ENCODE measurements around the gene CD79A. TPM values are rescaled to one million over a fixed set of nuclear protein-coding genes. Genes with fewer than 3 reads are reported as not detected.

Gene CD79A
- total RNA-seq, 1 experiment from 2014 or later: 0.69 TPM

DNA sequence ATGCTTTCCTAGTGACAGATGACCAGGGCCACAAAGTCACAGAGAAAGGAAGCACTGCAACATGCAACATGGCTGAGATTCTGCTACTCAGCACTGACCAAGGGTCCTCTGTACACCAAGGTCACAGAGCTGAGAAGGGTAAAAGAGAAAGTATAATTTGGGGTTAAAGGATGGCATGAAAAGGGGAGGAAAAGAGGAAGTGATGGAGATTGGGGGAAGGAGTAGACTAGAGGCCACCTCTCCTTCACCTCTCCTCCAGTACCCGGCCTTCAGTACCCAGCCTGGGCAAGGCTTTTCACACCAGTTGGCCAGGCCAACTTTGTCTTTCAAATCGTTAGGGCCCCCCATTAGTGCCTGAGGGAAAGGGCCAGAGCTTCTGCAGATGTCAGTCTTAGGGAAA lies 23.3 kb upstream of the CD79A start:
- CTCF ChIA-PET: no interaction called here
- peaks cover under 1 to 1% of the 10 kb centered on the region in 2 experiments; a peak in 2 of 4 replicates for H3K4me1 ChIP-seq (ENCODE audit: control insufficient read depth in 1 of 2, insufficient read depth in 2 of 2, low read length in 2 of 2)
- H3K4me3 ChIP-seq (replicated peaks in 1 of 2; ENCODE audit: low read depth in 1 of 2, low read length in 2 of 2): no peak overlapping the region
- H3K27me3 ChIP-seq (ENCODE audit: insufficient read depth, low read length): peaks cover 39% of the 10 kb centered on the region
- H3K9ac ChIP-seq (ENCODE audit: low read length): no peak overlapping the region
- intact Hi-C loops (cut with micrococcal nuclease): no loop called here
- ATAC-seq (no peak), DNase-seq (ENCODE audit: low read depth, low spot score) (no peak)
- H3K9me3 ChIP-seq (ENCODE audit: control insufficient read depth in 1 of 2, insufficient read depth in 1 of 2, low read depth in 1 of 2, low read length in 2 of 2): no peaks in the 10 kb centered on the region
- BruUV-seq (replicated peaks): no TSS peak
- no peaks in the 10 kb centered on the region for H4K20me1 ChIP-seq (ENCODE audit: insufficient read depth)
- no peaks in the 10 kb centered on the region for H3K36me3 ChIP-seq (ENCODE audit: control insufficient read depth in 1 of 2, insufficient read depth in 2 of 2, low read length in 2 of 2)
- H3K9me2 ChIP-seq (ENCODE audit: insufficient read depth): no peaks in the 10 kb centered on the region
- POLR2A ChIA-PET: no interaction called here
- no peaks in the 10 kb centered on the region for H3K79me2 ChIP-seq (ENCODE audit: insufficient read depth, low read length)
- TF ChIP-seq, protein P1, sequence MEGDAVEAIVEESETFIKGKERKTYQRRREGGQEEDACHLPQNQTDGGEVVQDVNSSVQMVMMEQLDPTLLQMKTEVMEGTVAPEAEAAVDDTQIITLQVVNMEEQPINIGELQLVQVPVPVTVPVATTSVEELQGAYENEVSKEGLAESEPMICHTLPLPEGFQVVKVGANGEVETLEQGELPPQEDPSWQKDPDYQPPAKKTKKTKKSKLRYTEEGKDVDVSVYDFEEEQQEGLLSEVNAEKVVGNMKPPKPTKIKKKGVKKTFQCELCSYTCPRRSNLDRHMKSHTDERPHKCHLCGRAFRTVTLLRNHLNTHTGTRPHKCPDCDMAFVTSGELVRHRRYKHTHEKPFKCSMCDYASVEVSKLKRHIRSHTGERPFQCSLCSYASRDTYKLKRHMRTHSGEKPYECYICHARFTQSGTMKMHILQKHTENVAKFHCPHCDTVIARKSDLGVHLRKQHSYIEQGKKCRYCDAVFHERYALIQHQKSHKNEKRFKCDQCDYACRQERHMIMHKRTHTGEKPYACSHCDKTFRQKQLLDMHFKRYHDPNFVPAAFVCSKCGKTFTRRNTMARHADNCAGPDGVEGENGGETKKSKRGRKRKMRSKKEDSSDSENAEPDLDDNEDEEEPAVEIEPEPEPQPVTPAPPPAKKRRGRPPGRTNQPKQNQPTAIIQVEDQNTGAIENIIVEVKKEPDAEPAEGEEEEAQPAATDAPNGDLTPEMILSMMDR (IDR thresholded peaks at IDR 0.05 in 2 of 3, conservative IDR thresholded peaks at IDR 0.05 in 1 of 3; ENCODE audit: borderline replicate concordance in 1 of 3, insufficient read depth in 1 of 3, low read depth in 2 of 3, low read length in 2 of 3): no peak
- TF ChIP-seq EZH2 (IDR thresholded peaks at IDR 0.05): 0 out of 2 replicates have a peak, but pooled peaks have one; percentile 73
- no peak overlapping the region for H3K4me2 ChIP-seq (ENCODE audit: low read length)
- H2AFZ ChIP-seq (ENCODE audit: low read depth, low read length, poor library complexity, severe bottlenecking): no peak overlapping the region
- RAD21 ChIA-PET (ENCODE audit: low non-redundant PET in 1 of 2, low total read pairs in 2 of 2, uncharacterized antibody in 2 of 2, unreplicated experiment in 2 of 2): no interaction called here
- no peak overlapping the region for H3K27ac ChIP-seq (ENCODE audit: low read depth, low read length)

DNA sequence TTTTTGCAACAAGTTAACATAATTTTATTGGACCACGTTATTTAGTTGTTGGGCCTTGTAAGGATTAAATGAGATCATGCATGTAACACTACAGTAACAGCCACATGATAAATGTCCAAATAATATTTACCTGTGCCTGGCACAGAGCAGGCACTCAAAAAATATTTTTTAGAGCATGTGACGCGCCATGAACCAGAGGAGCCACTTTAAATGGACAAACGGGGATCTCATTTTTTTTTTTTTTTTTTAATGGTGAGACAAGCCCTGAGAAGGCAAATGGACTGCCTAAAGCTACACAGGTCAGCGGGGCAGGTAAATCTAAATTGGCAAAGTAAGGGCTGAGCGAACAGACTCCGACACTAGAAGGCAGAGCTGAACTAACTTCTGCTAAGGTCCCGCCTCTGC lies 17.9 kb upstream of the CD79A start:
- ChIA-PET RAD21 (ENCODE audit: low non-redundant PET in 1 of 2, low total read pairs in 2 of 2, uncharacterized antibody in 2 of 2, unreplicated experiment in 2 of 2) (interaction anchor here in 1 of 2 experiments (1.5 kb wide), 1 partner anchor 100 kb away, joined by 3 read pairs; the partner anchor contains the start of gene RABAC1), POLR2A (interaction anchor here (1.0 to 3.2 kb wide), 11 partner anchors 9 to 217 kb away, joined by 3 to 36 read pairs (median 6); partner anchors contain the start of genes RABAC1 and ZNF574), CTCF (interaction anchor here (0.7 to 2.1 kb wide), 6 partner anchors 11 to 106 kb away, joined by 3 to 11 read pairs (median 4); no protein-coding TSS in a partner anchor)
- peak overlapping the region; percentile 88 for H3K4me2 ChIP-seq (ENCODE audit: low read length)
- H3K9me3 ChIP-seq (ENCODE audit: control insufficient read depth in 1 of 2, insufficient read depth in 1 of 2, low read depth in 1 of 2, low read length in 2 of 2): no peaks in the 10 kb centered on the region
- H3K36me3 ChIP-seq (ENCODE audit: control insufficient read depth in 1 of 2, insufficient read depth in 2 of 2, low read length in 2 of 2): peaks cover 34 to 39% of the 10 kb centered on the region in 2 experiments
- H3K9ac ChIP-seq (ENCODE audit: low read length): peak overlapping the region; percentile 96
- peaks cover 42% of the 10 kb centered on the region for H3K79me2 ChIP-seq (ENCODE audit: insufficient read depth, low read length)
- intact Hi-C loops (cut with micrococcal nuclease): no loop called here
- H2AFZ ChIP-seq (ENCODE audit: low read depth, low read length, poor library complexity, severe bottlenecking): peak overlapping the region; percentile 72
- DNase-seq (ENCODE audit: low read depth, low spot score): no peak
- peaks cover 5% of the 10 kb centered on the region; the same call in 1 of the 2 replicates for H3K27me3 ChIP-seq (ENCODE audit: insufficient read depth, low read length)
- ATAC-seq: peak; percentile 1; the same call in 1 of the 2 replicates
- H3K4me3 ChIP-seq (replicated peaks in 1 of 2; ENCODE audit: low read depth in 1 of 2, low read length in 2 of 2): peak overlapping the region; percentile 73 to 100
- H4K20me1 ChIP-seq (ENCODE audit: insufficient read depth): peaks cover 18% of the 10 kb centered on the region; the same call in 1 of the 2 replicates
- H3K27ac ChIP-seq (ENCODE audit: low read depth, low read length): peak overlapping the region; percentile 99
- peaks cover 26 to 41% of the 10 kb centered on the region in 2 experiments for H3K4me1 ChIP-seq (ENCODE audit: control insufficient read depth in 1 of 2, insufficient read depth in 2 of 2, low read length in 2 of 2)
- no peaks in the 10 kb centered on the region for H3K9me2 ChIP-seq (ENCODE audit: insufficient read depth)
- TSS peak; percentile 94 for BruUV-seq (replicated peaks)
- TF ChIP-seq SP1 (IDR thresholded peaks at IDR 0.05; ENCODE audit: low read depth) (no peak), POLR2AphosphoS5 (IDR thresholded peaks at IDR 0.05; ENCODE audit: low read depth, low read length) (peak; percentile 88), ELF1 (IDR thresholded peaks at IDR 0.05; ENCODE audit: borderline replicate concordance, low read depth) (no peak), CBX3 (IDR thresholded peaks at IDR 0.05; ENCODE audit: low read depth) (no peak), SIN3A (IDR thresholded peaks at IDR 0.05; ENCODE audit: low read depth) (0 out of 2 replicates have a peak, but pooled peaks have one; percentile 21), JUND (IDR thresholded peaks at IDR 0.05) (no peak), POLR2A (IDR thresholded peaks at IDR 0.05; ENCODE audit: borderline replicate concordance, extremely low read depth, insufficient read depth, insufficient read length) (peak; percentile 43), CEBPB (IDR thresholded peaks at IDR 0.05; ENCODE audit: low read depth) (no peak), SRF (IDR thresholded peaks at IDR 0.05; ENCODE audit: low read depth) (no peak), TCF7L2 (IDR thresholded peaks at IDR 0.05; ENCODE audit: borderline replicate concordance, extremely low read depth, insufficient read depth, insufficient read length) (no peak), RAD21 (IDR thresholded peaks at IDR 0.05; ENCODE audit: low read depth) (no peak), EGR1 (IDR thresholded peaks at IDR 0.05; ENCODE audit: low read depth) (no peak)
- TF ChIP-seq, protein P2, sequence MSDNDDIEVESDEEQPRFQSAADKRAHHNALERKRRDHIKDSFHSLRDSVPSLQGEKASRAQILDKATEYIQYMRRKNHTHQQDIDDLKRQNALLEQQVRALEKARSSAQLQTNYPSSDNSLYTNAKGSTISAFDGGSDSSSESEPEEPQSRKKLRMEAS (IDR thresholded peaks at IDR 0.05): no peak
- TF ChIP-seq, protein P3, sequence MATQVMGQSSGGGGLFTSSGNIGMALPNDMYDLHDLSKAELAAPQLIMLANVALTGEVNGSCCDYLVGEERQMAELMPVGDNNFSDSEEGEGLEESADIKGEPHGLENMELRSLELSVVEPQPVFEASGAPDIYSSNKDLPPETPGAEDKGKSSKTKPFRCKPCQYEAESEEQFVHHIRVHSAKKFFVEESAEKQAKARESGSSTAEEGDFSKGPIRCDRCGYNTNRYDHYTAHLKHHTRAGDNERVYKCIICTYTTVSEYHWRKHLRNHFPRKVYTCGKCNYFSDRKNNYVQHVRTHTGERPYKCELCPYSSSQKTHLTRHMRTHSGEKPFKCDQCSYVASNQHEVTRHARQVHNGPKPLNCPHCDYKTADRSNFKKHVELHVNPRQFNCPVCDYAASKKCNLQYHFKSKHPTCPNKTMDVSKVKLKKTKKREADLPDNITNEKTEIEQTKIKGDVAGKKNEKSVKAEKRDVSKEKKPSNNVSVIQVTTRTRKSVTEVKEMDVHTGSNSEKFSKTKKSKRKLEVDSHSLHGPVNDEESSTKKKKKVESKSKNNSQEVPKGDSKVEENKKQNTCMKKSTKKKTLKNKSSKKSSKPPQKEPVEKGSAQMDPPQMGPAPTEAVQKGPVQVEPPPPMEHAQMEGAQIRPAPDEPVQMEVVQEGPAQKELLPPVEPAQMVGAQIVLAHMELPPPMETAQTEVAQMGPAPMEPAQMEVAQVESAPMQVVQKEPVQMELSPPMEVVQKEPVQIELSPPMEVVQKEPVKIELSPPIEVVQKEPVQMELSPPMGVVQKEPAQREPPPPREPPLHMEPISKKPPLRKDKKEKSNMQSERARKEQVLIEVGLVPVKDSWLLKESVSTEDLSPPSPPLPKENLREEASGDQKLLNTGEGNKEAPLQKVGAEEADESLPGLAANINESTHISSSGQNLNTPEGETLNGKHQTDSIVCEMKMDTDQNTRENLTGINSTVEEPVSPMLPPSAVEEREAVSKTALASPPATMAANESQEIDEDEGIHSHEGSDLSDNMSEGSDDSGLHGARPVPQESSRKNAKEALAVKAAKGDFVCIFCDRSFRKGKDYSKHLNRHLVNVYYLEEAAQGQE (IDR thresholded peaks at IDR 0.05; ENCODE audit: low read depth): no peak

All from HCT116 (cell line).